TTC549 (cell line): ENCODE measurements around the gene EMX2.
"Not testable (repeated sequence)": the region's sequence is repeated elsewhere in the genome, so short reads cannot be mapped to it uniquely, and the experiment has no call there.

Experiments used
- FAIRE-seq: peaks from 2 replicates; lab custom pipeline; 2012; peaks lifted over from hg19 to GRCh38; lab: Jason Lieb, UNC

EMX2 gene

GRCh38 chr10:117542706-117543224 lies at the start of gene EMX2:
EMX2 (plus strand) TSS chr10:117542746; CDS start chr10:117543268, 522 bp downstream.
- no peak for FAIRE-seq

GRCh38 chr10:117496031-117496430 lies 46.5 kb upstream of the EMX2 start:
- no peak for FAIRE-seq

- FAIRE-seq, result no peak
These were observed 45.9 kb upstream of the EMX2 start for GRCh38 chr10:117496616-117497028.

- no peak for FAIRE-seq
These were observed 44.8 kb upstream of the EMX2 start for GRCh38 chr10:117497736-117498135.

- no peak for FAIRE-seq
These were observed 43.1 kb upstream of the EMX2 start for GRCh38 chr10:117499248-117500105.

GRCh38 chr10:117500456-117500855 lies 42.1 kb upstream of the EMX2 start:
- FAIRE-seq, result no peak

- FAIRE-seq, result no peak
These were observed 41.0 kb upstream of the EMX2 start for GRCh38 chr10:117501460-117502035.

GRCh38 chr10:117502421-117503243 lies 39.9 kb upstream of the EMX2 start:
- no peak for FAIRE-seq

- no peak for FAIRE-seq
These were observed 39.0 kb upstream of the EMX2 start for GRCh38 chr10:117503244-117504205.

- no peak for FAIRE-seq
These were observed 38.0 kb upstream of the EMX2 start for GRCh38 chr10:117504562-117504961.

- not testable (repeated sequence) for FAIRE-seq
These were observed 35.5 kb upstream of the EMX2 start for GRCh38 chr10:117507081-117507480.

- no peak for FAIRE-seq
These were observed 33.0 kb upstream of the EMX2 start for GRCh38 chr10:117509573-117509972.

GRCh38 chr10:117511601-117512390 lies 30.8 kb upstream of the EMX2 start:
- FAIRE-seq, result no peak

- no peak for FAIRE-seq
These were observed 27.6 kb upstream of the EMX2 start for GRCh38 chr10:117514971-117515370.

- FAIRE-seq, result no peak
These were observed 25.9 kb upstream of the EMX2 start for GRCh38 chr10:117516681-117517080.

GRCh38 chr10:117518246-117518645 lies 24.3 kb upstream of the EMX2 start:
- no peak for FAIRE-seq

- no peak for FAIRE-seq
These were observed 23.3 kb upstream of the EMX2 start for GRCh38 chr10:117519286-117519685.

- FAIRE-seq, result no peak
These were observed 22.7 kb upstream of the EMX2 start for GRCh38 chr10:117519879-117520278.

GRCh38 chr10:117530791-117531190 lies 11.8 kb upstream of the EMX2 start:
- FAIRE-seq, result no peak

- no peak for FAIRE-seq
These were observed 11.1 kb upstream of the EMX2 start for GRCh38 chr10:117531371-117532002.
